IPS DF 4.7 (cell line): Measurements from ENCODE around the gene ANXA2.

Experiments used
- DNase-seq: peaks from one replicate; pipeline ENCODE4 v3.0.0-alpha.2; 2013; ENCODE audit warnings: low spot score; ENCODE audit errors: extremely low read depth

Gene ANXA2

DNA sequence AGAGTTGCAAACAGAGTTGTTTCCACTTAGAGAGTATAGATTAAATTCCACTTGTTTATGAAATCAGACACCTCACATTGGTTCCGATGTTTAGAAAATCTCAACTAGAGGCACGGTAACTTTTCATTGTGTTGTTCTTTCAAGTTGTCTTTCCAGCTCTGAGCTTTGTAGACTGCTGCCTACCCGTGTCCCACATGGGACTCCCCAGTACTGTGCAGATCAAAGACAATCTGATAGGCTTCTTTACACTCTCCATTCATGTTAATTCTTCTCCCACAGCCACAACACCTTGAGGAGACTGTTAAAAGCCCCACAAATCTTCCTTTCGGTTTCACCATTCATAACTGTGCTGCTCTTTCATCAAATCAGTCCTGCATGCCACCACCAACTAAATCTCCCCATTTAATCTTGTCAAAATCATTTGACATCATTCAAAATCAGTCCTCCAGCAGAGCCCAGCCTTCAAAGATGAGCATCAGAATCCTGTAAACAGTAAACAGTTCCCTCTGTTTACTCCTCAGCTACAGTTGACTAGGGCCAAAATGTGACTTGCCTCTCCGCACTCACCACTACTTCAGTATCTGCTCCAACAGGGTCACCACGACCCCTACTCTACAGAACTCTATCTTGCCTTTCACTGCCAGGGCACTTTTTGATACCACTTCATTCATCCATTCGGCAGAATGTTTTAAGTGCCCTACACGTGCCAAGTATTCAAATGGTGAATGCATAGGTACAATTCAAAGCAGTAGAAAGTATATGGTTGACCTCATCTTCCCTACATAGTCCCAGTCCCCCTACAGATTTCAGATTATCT is 8.3 kb downstream of the ANXA2 start:
- DNase-seq, result no peak

DNA sequence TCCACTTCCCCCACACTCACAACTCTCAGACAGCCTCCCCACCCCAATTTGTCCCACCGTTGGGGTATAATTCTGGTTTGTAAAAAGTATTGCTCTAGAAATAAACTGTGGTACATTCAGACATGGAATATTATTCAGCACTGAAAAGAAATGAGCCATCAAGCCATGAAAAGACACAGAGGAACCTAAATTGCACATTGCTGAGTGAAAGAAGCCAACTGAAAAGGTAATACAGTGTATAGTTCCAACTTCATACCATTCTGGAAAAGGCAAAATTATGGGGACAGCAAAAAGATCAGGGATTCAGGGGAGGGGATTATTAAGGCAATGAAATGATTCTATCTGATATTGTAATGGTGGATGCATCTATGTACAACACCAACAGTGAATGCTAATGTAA is 10.5 kb downstream of the ANXA2 start:
- DNase-seq, result no peak

DNA sequence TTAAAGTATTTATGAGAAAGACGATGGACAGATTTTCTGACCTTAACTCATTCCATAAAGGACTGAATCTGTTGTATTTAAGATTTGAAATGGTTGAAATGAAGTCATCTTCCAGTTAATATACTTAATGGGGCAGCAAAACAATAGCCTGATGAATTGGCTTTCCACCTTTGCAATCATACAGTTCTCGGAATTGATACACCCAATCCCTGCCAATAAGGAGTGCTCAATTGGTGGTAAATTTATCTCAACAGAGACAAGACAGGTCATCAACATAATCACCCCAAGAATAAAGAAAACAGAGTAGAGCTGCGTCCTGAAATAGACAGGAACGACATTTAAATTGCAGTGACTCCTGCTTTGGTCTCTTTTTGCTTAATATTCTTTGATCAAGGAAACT is 11.2 kb downstream of the ANXA2 start:
- DNase-seq, result no peak

DNA sequence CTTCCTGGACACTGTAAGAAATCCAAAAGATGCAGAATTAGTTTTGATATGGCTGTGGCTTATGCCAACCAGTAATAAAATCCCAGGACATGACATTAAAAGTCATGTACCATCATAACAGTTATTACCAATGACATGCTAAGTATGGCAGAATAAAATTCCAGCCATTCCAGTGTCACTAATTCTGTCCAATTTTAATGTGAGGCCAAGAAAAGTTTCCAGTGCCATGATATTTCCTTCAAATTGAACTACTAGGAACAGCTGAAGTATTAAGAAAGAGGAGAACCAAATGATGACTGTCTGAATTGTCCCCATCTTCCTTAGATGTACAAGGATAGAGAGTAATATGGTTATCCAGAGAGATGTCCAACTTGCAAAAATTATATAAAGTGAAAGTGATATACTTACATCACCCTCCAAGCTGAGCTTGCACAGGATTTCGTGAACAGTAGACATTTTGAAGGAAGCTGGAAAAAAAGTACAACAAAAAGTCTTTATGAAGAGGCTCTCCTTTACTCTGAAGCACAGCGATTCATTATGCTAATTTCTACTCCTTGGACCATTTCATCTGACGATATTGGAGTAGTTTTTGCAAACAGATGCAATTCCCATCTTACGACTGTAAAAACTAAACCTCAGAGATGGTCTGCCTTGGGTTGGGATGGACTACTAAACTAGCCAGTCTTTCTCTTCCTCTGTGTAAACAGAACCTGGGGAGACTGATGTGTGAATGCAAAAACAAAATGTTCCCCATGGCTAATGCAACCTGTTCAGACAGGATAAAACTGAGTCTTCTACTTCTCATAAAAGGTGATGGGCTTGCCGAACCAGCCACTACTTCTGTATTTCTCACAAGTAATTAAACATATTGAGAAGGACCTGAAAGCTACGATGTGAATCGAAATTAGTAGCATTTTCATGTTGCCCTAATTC is 11.9 kb downstream of the ANXA2 start:
- no peak for DNase-seq

DNA sequence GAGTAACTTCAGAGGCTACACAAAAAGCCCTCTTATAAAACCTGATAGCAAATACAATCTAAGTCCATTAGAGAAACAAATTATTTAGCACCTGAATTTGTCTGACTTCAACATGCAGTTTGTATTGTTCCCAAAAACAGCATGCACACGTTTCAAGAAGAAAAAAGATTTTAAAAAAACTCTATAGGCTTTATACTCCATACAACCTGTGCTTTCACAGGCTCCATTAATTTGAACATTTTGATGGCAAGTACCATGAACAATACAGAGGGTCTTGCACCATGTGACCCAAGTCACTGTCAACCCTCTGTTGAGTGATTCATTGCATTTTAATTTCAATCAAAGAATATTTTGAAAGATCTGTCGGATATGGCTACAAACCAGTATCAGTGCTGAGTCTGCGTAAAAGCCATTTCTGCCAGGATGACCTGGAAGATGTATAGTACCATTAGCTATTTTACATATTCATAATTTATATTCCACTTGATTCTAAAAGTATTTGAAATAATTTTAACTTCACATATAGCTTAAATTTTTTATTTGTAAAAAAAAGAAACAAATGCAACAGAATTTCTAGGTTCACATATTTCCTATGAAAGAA is 13.2 kb downstream of the ANXA2 start:
- no peak for DNase-seq

DNA sequence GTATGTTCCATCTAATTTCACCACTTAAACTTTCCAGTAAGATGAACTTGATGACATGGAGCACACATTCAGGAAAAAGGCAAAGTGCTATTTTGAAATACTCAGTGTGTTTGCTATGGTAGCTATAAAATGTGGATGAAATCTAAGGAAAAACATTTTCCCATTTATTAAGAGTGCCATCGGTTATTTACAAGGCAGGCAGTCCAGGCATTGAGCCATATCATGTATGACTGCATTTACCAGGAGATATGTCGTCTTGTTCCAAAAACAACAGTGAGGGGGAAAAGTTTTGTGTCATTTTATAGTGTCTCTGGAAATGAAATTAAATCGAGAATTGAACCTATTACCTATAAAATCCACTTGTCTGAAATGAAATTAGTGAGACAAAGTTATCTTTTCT is 13.7 kb downstream of the ANXA2 start:
- DNase-seq, result no peak

DNA sequence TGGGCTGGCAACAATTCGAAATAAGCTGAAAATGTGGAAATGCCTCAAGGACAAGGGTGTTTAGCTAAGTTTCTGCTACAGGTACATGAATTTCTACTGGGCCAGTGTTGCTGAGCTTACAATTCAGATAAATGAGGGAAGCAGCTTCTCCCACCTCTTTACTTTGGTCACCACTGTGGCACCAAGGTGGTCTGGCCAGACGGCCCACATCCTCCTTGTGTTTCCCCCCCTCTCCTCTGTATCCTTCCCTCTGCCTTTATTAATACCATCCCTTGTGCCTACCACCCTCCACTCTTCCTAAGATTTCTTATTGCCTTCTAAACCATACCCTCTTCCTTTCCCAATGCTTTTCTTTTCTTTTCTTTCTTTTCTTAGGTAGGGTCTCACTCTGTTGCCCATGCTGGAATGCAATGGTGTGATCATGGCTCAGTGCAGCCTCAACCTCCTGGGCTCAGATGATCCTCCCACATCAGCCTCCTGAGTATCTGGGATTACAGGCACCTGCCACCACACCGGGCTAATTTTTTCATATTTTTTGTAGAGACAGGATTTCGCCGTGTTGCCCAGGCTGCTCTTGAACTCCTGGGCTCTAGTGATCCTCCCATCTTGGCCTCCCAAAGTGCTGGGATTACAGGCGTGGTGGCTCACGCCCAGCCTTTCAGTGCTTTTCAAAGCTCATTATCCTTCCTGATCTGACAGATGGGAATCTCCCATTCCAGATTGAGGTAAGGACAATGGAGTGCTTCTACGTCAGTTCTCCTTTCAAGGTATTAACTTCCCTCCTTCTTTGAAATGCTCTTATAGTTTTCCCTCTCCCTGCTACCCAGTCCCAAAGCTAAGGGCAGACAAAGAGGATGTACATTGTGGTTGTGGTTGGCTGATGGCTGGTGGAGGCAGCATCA is 14.8 kb downstream of the ANXA2 start:
- DNase-seq, result no peak

DNA sequence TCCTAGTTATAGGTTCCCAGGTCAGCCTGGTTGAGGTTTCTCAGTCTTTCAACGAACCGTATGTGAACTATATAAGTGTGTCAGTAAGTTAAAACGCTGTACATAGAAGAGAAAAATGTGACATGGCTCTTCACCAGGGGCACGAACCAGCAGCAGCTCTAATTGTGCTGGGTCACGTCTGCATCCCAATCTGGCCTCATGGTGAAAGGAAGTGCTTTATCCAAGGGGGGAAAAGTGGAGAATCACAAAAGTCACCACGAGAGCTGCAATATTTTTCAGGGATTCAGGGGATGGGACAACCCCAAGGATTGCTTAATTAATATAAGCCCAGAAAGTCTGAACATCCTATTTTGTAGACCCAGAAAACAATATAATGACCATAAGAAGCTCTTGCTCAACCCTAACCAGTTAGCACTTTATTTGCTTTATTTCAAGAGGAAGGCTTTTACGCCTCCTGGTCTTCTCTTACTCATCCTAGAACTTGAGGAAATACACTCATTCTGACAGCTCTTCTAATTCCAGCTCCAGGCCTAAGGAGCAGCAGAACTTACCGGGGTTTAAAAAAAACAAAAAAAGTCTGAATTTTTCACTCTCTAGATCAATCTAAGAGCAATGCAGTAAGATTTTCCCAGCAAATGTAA is 16.5 kb downstream of the ANXA2 start:
- DNase-seq, result no peak

DNA sequence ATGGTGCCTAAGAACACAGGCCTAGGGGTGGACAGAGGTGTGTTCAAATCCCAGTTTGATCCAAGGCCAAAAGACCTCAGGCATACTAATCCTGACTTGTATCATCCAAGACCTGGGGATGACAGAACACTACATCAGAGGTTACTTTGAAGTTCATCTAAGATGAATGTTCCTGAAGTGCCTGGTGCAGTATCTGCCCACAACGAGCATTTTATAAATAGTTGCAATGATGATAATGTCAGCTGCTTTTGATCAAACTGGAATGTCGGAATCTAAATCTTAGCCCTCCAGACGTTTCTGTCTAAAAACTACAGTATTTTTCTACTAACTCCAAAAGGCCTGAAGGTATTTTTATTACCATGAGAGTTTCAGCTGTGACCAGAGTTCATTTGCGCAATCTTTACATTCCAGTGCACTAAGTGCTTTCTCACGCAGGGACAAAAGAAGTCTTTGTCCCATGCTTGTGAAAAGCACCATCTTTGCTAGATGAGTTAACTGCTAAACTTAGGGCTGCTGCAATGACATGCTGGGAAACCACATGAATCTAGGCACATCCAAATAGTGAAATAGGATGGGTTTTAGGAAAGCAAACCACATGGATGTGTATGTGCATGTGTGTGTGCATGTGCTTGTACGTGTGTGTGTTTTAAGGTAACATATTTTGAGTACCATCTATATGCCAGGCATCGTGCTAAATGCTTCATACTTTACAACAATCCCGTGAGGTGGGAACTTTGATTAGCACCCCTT is 18.1 kb downstream of the ANXA2 start:
- DNase-seq, result no peak

DNA sequence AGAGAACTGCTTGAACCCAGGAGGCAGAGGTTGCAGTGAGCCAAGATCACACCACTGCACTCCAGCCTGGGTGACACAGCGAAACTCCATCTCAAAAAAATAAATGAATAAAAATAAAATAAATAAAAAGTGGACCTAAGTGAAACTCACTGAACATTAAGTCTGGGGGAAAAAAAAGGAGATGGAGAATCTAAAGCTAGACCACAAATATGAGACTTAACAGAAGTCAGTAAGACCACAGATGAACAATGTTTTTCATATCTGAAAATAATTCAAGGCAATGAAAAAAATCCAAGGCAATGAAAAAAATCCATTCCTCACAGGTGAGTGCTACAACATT is 18.6 kb downstream of the ANXA2 start:
- DNase-seq, result no peak

DNA sequence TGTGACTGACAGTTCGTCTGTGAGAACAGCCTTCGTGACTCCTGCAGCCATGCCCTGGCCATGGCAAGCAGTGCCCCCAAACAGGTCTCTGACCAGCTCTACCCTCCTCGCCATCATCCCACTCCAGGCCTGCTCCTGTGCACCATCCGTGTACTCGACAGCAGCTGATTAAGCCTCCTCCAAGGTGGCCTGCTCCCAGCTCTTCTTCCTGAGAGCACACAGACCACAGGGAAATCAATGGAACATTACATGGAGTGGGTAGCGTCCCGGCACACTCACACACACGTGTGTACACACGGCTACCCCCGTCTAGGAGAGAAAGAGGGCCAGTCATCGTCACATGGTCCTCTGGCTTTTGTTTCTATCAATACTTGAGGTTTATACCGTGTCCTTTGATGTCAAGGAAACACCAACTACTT is 21.1 kb downstream of the ANXA2 start:
- no peak for DNase-seq

DNA sequence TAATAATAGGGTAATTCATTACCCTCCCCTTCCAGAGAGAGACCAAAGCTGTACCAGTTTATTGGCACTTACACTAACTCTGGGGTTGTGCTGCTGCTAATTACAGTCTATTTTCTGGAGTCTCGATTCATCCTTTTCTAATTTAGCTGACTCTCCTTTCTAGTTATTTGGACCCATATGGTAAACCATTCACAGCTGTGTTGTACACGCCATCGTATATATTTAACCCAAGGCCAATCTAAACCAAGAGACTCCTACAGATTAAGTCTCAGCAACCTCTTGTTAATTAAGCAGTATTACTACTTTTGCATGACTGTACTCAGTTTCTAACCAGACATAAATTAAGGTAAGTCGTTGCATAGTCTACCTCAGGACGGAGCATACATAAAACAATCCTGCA is 22.5 kb downstream of the ANXA2 start:
- no peak for DNase-seq

DNA sequence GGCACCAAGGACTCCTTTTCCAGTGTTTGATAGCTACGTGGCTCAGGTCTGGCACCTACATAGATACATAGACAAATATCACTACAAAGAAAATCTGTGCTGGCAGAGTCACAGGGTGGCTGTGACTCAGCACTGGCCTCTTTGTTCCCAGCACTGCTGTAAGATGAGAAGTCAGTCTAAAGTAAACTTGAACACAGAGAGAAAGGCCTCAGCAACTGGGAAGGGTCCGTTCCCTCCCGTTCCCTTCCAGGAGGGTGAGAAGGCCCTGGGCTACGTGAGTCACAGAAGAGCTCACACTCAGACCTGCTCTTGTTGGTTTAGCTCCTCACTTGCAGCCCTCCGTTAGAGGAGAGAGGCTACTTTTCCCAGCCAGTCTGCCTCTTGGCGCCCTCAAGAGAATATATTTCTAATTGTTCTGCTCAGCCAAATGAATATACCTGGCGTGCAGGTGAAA is 23.1 kb downstream of the ANXA2 start:
- no peak for DNase-seq

DNA sequence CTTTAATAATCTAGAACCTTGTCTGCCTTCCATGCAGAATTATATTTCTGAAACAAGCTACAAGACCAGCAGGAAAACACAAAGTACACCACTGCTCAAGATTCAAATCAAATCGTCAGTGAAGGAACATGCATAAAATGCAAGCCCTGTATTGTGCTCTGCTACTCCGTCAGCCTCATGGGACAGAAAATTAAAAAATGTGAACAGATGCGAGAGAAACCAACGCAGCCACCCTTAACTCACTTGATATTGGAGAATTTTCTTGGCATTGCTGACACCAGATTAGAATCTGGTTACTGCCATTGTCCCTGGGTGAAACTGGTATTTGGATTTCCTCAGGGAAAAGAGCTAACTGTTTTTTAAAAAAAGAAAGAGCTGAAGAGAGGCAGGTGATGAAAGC is 23.6 kb downstream of the ANXA2 start:
- no peak for DNase-seq

DNA sequence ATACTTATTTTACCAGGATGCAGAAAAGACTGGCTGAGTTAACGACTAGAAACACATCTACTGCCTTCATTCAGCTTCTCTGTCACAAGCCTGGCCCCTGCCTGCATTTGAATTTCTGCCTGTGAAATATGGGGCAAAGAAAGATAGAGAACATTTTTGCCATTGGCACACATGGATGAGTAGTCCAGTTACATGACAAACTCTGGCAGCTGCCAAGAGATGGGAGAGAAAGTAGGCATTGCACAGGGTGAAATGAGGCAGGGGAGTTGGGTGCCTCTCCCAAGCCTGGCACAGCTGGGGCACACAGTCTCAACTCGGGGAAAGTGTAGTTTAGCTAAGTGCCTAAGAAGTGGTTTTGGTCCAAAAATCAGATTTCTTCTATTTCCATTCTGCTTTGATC is 24.0 kb downstream of the ANXA2 start:
- DNase-seq, result no peak

DNA sequence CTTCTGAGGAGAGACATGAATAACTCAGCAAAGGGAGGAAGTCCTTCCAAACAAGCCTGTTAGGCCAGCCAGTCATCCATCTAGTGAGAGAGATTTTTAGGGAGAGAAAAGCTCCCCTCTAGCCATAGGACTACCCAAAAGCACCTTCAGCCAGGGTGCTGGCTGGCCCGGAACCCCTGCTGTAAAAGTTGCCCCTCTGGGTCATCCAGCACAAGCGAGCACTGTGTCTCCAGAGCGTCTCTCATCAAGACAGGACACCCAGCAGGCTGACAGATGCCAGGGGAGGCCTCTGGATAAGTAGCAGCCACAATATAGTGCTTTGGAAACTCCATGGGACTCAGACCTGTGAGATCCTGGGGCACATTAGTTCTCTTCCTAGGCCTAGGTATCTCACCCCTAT is 24.5 kb downstream of the ANXA2 start:
- DNase-seq, result no peak

DNA sequence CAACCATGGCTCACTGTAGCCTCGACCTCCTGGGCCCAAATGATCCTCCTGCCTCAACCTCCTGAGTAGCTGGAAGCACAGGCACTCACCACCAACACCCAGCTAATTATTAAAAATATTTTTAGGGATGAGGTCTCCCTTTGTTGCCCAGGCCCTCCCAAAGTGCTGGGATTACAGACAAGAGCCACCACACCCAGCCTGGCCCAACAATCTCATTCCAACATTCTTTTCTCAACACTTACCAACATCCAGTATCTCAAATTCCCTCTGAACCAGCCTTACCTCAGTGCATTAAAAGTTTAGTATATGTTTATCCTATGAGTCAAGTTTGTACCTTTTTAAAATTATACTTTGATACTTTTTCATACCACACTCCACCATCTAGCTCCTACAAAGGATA is 25.0 kb downstream of the ANXA2 start:
- no peak for DNase-seq

DNA sequence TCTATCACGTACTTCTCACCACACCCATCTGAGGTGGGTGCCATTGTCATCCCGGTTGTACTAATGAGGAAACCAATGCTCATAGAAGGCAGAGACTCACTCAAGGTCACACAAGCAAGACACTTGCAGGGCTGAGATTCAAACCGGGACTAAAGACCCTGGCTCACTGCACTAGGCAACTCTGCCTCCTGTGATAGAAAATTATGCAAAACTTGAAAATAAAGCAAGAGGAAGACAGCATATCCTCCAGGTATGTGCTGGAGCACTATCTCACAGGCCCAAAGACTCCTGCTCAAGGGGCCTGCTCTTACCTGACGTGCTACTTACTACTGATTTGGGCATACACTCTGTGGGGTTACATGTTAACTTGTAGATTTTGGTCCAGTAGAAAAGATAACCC is 25.6 kb downstream of the ANXA2 start:
- no peak for DNase-seq

DNA sequence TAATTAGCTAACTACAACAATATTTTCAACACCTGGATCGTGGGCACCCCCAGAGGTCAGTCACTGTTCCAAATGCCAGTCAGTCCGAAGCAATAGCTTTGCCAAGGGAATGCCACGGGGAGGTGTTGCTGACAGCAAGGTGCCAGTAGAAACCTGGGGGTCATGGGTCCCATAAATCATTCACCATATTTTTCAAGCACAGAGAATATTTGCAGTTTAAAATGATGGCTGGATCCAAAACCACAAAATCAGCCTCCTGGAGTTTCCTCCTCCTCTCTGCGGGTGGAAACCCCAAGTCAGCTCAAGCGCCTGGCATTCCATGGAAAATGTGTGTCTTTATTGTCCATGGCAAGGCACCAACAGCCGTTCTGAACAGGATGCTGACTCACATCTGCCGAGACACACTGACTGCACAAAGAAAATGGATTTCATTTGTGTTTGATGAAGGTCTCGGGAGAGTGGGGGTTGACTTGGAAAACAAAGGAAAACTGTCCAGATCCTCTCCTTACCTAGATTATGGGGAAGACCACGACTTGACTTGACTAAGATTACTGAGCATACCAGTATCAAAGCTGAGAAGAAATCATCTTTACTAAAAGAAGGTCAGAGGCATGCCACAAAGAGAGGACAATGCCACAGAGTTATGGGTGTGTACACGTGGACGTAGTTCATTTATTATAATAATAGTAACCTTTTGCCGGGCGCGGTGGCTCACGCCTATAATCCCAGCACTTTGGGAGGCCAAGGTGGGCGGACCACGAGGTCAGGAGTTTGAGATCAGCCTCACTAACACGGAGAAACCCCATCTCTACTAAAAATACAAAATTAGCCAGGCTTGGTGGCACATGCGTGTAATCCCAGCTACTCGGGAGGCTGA is 26.4 kb downstream of the ANXA2 start:
- DNase-seq, result no peak
